ENCODE data around the gene NUP37. TPM values are rescaled to one million over a fixed set of nuclear protein-coding genes. Genes with fewer than 3 reads are reported as not detected.
"Not testable (repeated sequence)": the region's sequence is repeated elsewhere in the genome, so short reads cannot be mapped to it uniquely, and the experiment has no call there.

NUP37 gene
- total RNA-seq, 2 donors from 2014 or later: 59.4 to 74.7 TPM

- not testable (repeated sequence) for H3K27me3 Mint-ChIP-seq (ENCODE audit: insufficient read depth); H3K4me3 ChIP-seq (ENCODE audit: low read length); H3K27me3 ChIP-seq (ENCODE audit: control insufficient read depth, insufficient read depth, low read length, poor library complexity, severe bottlenecking); H3K27ac Mint-ChIP-seq; DNase-seq; H3K9ac ChIP-seq (ENCODE audit: extremely low read depth, low read length, poor library complexity, severe bottlenecking); H3K27ac ChIP-seq (ENCODE audit: low read depth, low read length); H3K4me3 Mint-ChIP-seq; H3K4me1 ChIP-seq (ENCODE audit: control insufficient read depth, insufficient read depth, low read length); H3K4me1 Mint-ChIP-seq
- Histone ChIP-seq H3K9me3 (ENCODE audit: control insufficient read depth, low read length) (peaks cover 10% of the 10 kb centered on the region), H3K36me3 (ENCODE audit: control insufficient read depth, insufficient read depth, low read length) (peaks cover 30% of the 10 kb centered on the region)
- 90 to 100% methylated on average over 2 of the region's 2 CpGs for WGBS, 2 experiments (ENCODE audit: insufficient coverage in 1 of 2, insufficient read length in 1 of 2)
- Mint-ChIP-seq H3K36me3 (ENCODE audit: low read depth) (peaks cover 67% of the 10 kb centered on the region), H3K9me3 (peaks cover 20% of the 10 kb centered on the region)
Observed at GRCh38 chr12:102131442-102131841, 11.5 kb upstream of the NUP37 start.

- H3K27ac Mint-ChIP-seq; H3K27me3 Mint-ChIP-seq (ENCODE audit: insufficient read depth); H3K4me3 Mint-ChIP-seq; H3K9ac ChIP-seq (ENCODE audit: extremely low read depth, low read length, poor library complexity, severe bottlenecking); H3K27me3 ChIP-seq (ENCODE audit: control insufficient read depth, insufficient read depth, low read length, poor library complexity, severe bottlenecking); DNase-seq; H3K4me1 ChIP-seq (ENCODE audit: control insufficient read depth, insufficient read depth, low read length); H3K4me1 Mint-ChIP-seq; H3K27ac ChIP-seq (ENCODE audit: low read depth, low read length); H3K4me3 ChIP-seq (ENCODE audit: low read length): not testable (repeated sequence)
- peaks cover 70% of the 10 kb centered on the region for H3K36me3 Mint-ChIP-seq (ENCODE audit: low read depth)
- WGBS, 2 experiments (ENCODE audit: insufficient coverage in 1 of 2, insufficient read length in 1 of 2): 79 to 90% methylated on average over 2 to 3 of the region's 3 CpGs
- peaks cover 37% of the 10 kb centered on the region for H3K36me3 ChIP-seq (ENCODE audit: control insufficient read depth, insufficient read depth, low read length)
- H3K9me3 Mint-ChIP-seq: peaks cover 20% of the 10 kb centered on the region
- H3K9me3 ChIP-seq (ENCODE audit: control insufficient read depth, low read length): peaks cover 10% of the 10 kb centered on the region
Observed at GRCh38 chr12:102130720-102131119, 10.8 kb upstream of the NUP37 start.

DNA sequence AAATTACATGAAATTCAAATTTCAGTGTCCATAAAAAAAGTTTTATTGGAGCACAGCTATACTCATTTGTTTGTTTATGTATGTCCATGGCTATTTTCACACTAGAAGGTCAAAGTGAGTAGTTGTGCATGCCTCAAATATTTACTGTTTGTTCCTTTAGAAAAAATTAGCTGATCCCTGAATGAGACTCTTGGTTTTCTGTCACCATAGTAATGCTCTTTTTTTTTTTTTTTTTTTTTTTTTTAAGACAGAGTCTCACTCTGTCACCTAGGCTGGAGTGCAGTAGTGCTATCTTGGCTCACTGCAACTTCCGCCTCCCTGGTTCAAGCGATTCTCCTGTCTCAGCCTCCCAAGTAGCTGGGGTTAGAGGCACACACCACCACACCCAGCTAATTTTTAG lies 1.4 kb upstream of the NUP37 start:
- H3K9me3 Mint-ChIP-seq; H3K4me1 ChIP-seq (ENCODE audit: control insufficient read depth, insufficient read depth, low read length); H3K9me3 ChIP-seq (ENCODE audit: control insufficient read depth, low read length); DNase-seq; H3K27me3 ChIP-seq (ENCODE audit: control insufficient read depth, insufficient read depth, low read length, poor library complexity, severe bottlenecking); H3K9ac ChIP-seq (ENCODE audit: extremely low read depth, low read length, poor library complexity, severe bottlenecking); H3K27ac ChIP-seq (ENCODE audit: low read depth, low read length); H3K27ac Mint-ChIP-seq; H3K4me1 Mint-ChIP-seq; H3K27me3 Mint-ChIP-seq (ENCODE audit: insufficient read depth): not testable (repeated sequence)
- Mint-ChIP-seq H3K4me3 (peak overlapping the region; percentile 78), H3K36me3 (ENCODE audit: low read depth) (peaks cover 22% of the 10 kb centered on the region)
- 79 to 84% methylated on average over 2 of the region's 2 CpGs for WGBS, 2 experiments (ENCODE audit: insufficient coverage in 1 of 2, insufficient read length in 1 of 2)
- Histone ChIP-seq H3K36me3 (ENCODE audit: control insufficient read depth, insufficient read depth, low read length) (peaks cover 27% of the 10 kb centered on the region), H3K4me3 (ENCODE audit: low read length) (peak overlapping the region; percentile 94)

GRCh38 chr12:102120886-102121285 lies 972 bp upstream of the NUP37 start:
- Histone ChIP-seq H3K36me3 (ENCODE audit: control insufficient read depth, insufficient read depth, low read length) (peaks cover 27% of the 10 kb centered on the region), H3K4me3 (ENCODE audit: low read length) (peak overlapping the region; percentile 94), H3K4me1 (ENCODE audit: control insufficient read depth, insufficient read depth, low read length) (no peaks in the 10 kb centered on the region), H3K27ac (ENCODE audit: low read depth, low read length) (no peak overlapping the region), H3K27me3 (ENCODE audit: control insufficient read depth, insufficient read depth, low read length, poor library complexity, severe bottlenecking) (no peaks in the 10 kb centered on the region), H3K9me3 (ENCODE audit: control insufficient read depth, low read length) (no peaks in the 10 kb centered on the region), H3K9ac (ENCODE audit: extremely low read depth, low read length, poor library complexity, severe bottlenecking) (peak overlapping the region; percentile 80)
- Mint-ChIP-seq H3K36me3 (ENCODE audit: low read depth) (peaks cover 18% of the 10 kb centered on the region), H3K27ac (peak overlapping the region; percentile 86), H3K27me3 (ENCODE audit: insufficient read depth) (no peaks in the 10 kb centered on the region), H3K4me3 (peak overlapping the region; percentile 78), H3K9me3 (no peaks in the 10 kb centered on the region), H3K4me1 (peaks cover 10% of the 10 kb centered on the region)
- no peak for TF ChIP-seq CTCF (conservative IDR thresholded peaks at IDR 0.05)
- WGBS, 2 experiments (ENCODE audit: insufficient coverage in 1 of 2, insufficient read length in 1 of 2): 34 to 49% methylated on average over 4 of the region's 4 CpGs
- DNase-seq: peak; percentile 63

All from endodermal cell (in vitro differentiated cells).